Neural cell (in vitro differentiated cells): ENCODE measurements around the gene FGF9. TPM values are rescaled to one million over a fixed set of nuclear protein-coding genes. Genes with fewer than 3 reads are reported as not detected.

ENCODE experiments used
- H2AFZ ChIP-seq: fragments of 200-600, 300-800 bp; sonication (generic), shearing (Covaris generic); 2 replicates; pipeline ENCODE4 v1.6.0; 2014; ENCODE audit warnings: low read depth, mild to moderate bottlenecking, antibody characterized with exemption, low read length, moderate library complexity
- H3F3A ChIP-seq: fragments of 200-600 bp; shearing (Covaris generic); 2 replicates; pipeline ENCODE4 v1.6.1; 2016; ENCODE audit warnings: mild to moderate bottlenecking, moderate library complexity, mixed read lengths, antibody characterized with exemption, low read length; ENCODE audit not compliant: insufficient read depth, poor library complexity, severe bottlenecking
- H3K27ac ChIP-seq: fragments of 200-600, 300-800 bp; sonication (generic), shearing (Covaris generic); 2 replicates; pipeline ENCODE4 v1.5.1; 2014; ENCODE audit warnings: mild to moderate bottlenecking, low read length, moderate library complexity
- H3K27me3 ChIP-seq: fragments of 300-800, 200-600 bp; sonication (generic), shearing (Covaris generic); 2 replicates; pipeline ENCODE4 v1.6.0; 2014; ENCODE audit warnings: mild to moderate bottlenecking, low read depth, low read length, moderate library complexity; ENCODE audit not compliant: insufficient read depth
- H3K36me3 ChIP-seq: fragments of 300-800, 200-600 bp; sonication (generic), shearing (Covaris generic); 2 replicates; pipeline ENCODE4 v1.5.1; 2014; ENCODE audit warnings: mild to moderate bottlenecking, antibody characterized with exemption, low read length, moderate library complexity; ENCODE audit not compliant: insufficient read depth
- H3K4me2 ChIP-seq: fragments of 300-800, 200-600 bp; sonication (generic), shearing (Covaris generic); 2 replicates; pipeline ENCODE4 v1.6.0; 2014; ENCODE audit warnings: mild to moderate bottlenecking, low read length
- H3K4me3 ChIP-seq: fragments of 300-800, 200-600 bp; sonication (generic), shearing (Covaris generic); 2 replicates; pipeline ENCODE4 v1.5.1; 2014; ENCODE audit warnings: mild to moderate bottlenecking, low read length, moderate library complexity
- H3K79me2 ChIP-seq: fragments of 200-600 bp; shearing (Covaris generic); replicated peaks from 2 replicates; pipeline ENCODE4 v1.6.0; 2014; ENCODE audit warnings: mild to moderate bottlenecking, low read length, moderate library complexity; ENCODE audit not compliant: insufficient read depth
- H3K9ac ChIP-seq: fragments of 300-800, 200-600 bp; sonication (generic), shearing (Covaris generic); 2 replicates; pipeline ENCODE4 v1.6.1; 2016; ENCODE audit warnings: mild to moderate bottlenecking, low read length, mixed read lengths
- H3K9me2 ChIP-seq: fragments of 200-600 bp; shearing (Covaris generic); 2 replicates; pipeline ENCODE4 v1.6.1; 2016; ENCODE audit warnings: mild to moderate bottlenecking, low read length, mixed read lengths; ENCODE audit not compliant: insufficient read depth
- H3K9me3 ChIP-seq: fragments of 200-600, 300-800 bp; sonication (generic), shearing (Covaris generic); 2 replicates; pipeline ENCODE4 v1.6.1; 2016; ENCODE audit warnings: mild to moderate bottlenecking, mixed run types, low read length, moderate library complexity, mixed read lengths
- H4K20me1 ChIP-seq: fragments of 200-600 bp; shearing (Covaris generic); 2 replicates; pipeline ENCODE4 v1.6.1; 2016; ENCODE audit warnings: mild to moderate bottlenecking, mixed run types; ENCODE audit not compliant: insufficient read depth
- CTCF ChIP-seq: fragments of 450-650 bp; IDR thresholded peaks from 2 replicates; pipeline ENCODE4 v1.5.1; 2014; ENCODE audit warnings: antibody characterized with exemption, mild to moderate bottlenecking, moderate library complexity; ENCODE audit not compliant: poor library complexity, severe bottlenecking
- EP300 ChIP-seq: fragments of 450-650 bp; conservative IDR thresholded peaks from 2 replicates; pipeline ENCODE4 v1.6.1; 2014; ENCODE audit warnings: antibody characterized with exemption, mild to moderate bottlenecking, moderate library complexity; ENCODE audit not compliant: poor library complexity, severe bottlenecking
- EZH2 ChIP-seq: fragments of 200-600, 300-800 bp; shearing (Covaris generic), sonication (generic); IDR thresholded peaks from 2 replicates; pipeline ENCODE4 v1.6.1; 2014; ENCODE audit warnings: antibody characterized with exemption, low read length, borderline replicate concordance, mild to moderate bottlenecking; ENCODE audit not compliant: insufficient read depth, poor library complexity, severe bottlenecking
- MXI1 ChIP-seq: fragments of 450-650 bp; conservative IDR thresholded peaks from 2 replicates; pipeline ENCODE4 v1.6.1; 2014; ENCODE audit warnings: antibody characterized with exemption, mild to moderate bottlenecking; ENCODE audit not compliant: poor library complexity, severe bottlenecking
- POLR2AphosphoS5 ChIP-seq: IDR thresholded peaks from 2 replicates; pipeline ENCODE4 v1.6.1; 2012
- RAD21 ChIP-seq: fragments of 450-650 bp; conservative IDR thresholded peaks from 2 replicates; pipeline ENCODE4 v1.6.1; 2014; ENCODE audit warnings: antibody characterized with exemption, mild to moderate bottlenecking, moderate library complexity
- REST ChIP-seq: IDR thresholded peaks from 2 replicates; pipeline ENCODE4 v1.6.1; 2012; ENCODE audit warnings: borderline replicate concordance
- SMC3 ChIP-seq: fragments of 450-650 bp; conservative IDR thresholded peaks from 2 replicates; pipeline ENCODE4 v1.6.1; 2014; ENCODE audit warnings: antibody characterized with exemption, mild to moderate bottlenecking, moderate library complexity; ENCODE audit not compliant: poor library complexity
- TAF1 ChIP-seq: IDR thresholded peaks from 2 replicates; pipeline ENCODE4 v1.6.1; 2012; ENCODE audit warnings: low read depth
- polyA plus RNA-seq: library from polyadenylated mRNA; depleted of rRNA; stranded (reverse); fragments of >200 nt; gene quantifications from 2 replicates; pipeline ENCODE4 v1.2.3, GENCODE V29; 2014

The FGF9 gene
- polyA plus RNA-seq, 1 donor from 2014 or later, result 29.4 TPM

DNA sequence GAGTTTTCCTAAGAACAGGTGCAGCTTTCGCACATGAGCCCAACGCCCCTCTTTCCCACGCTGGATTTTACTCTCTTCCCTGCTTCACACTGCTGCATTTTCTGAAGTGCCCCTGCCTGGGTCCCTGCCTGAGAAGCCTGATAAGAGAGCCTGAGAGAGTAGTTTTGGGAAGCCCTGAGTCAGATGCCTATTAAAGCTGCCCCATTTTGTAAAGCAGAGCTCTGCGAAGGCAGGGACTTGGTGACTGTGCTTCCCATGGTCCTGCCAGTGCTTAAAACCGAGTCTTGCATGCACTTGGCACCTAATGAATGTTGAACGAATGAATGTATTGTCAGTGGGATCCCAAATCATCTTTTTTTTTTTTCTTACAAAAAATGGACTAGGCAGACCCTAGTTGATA is 18.2 kb downstream of the FGF9 start:
- H3K9me3 ChIP-seq, result no peaks in the 10 kb centered on the region
- TF ChIP-seq RAD21, result no peak
- TF ChIP-seq MXI1, result no peak
- TF ChIP-seq POLR2AphosphoS5, result no peak
- no peak for TF ChIP-seq REST
- TF ChIP-seq EZH2, result no peak
- no peak for TF ChIP-seq CTCF
- TF ChIP-seq EP300, result no peak
- no peak for TF ChIP-seq SMC3
- TF ChIP-seq TAF1, result no peak
- no peaks in the 10 kb centered on the region for H3K27me3 ChIP-seq
- no peak overlapping the region for H2AFZ ChIP-seq
- H3K4me2 ChIP-seq, result no peak overlapping the region
- H3K79me2 ChIP-seq, result no peaks in the 10 kb centered on the region
- H3K9me2 ChIP-seq, result no peaks in the 10 kb centered on the region
- no peak overlapping the region for H3K27ac ChIP-seq
- no peaks in the 10 kb centered on the region for H3F3A ChIP-seq
- H3K36me3 ChIP-seq, result peaks cover 7% of the 10 kb centered on the region
- H3K9ac ChIP-seq, result no peak overlapping the region
- H4K20me1 ChIP-seq, result no peaks in the 10 kb centered on the region
- no peak overlapping the region for H3K4me3 ChIP-seq

DNA sequence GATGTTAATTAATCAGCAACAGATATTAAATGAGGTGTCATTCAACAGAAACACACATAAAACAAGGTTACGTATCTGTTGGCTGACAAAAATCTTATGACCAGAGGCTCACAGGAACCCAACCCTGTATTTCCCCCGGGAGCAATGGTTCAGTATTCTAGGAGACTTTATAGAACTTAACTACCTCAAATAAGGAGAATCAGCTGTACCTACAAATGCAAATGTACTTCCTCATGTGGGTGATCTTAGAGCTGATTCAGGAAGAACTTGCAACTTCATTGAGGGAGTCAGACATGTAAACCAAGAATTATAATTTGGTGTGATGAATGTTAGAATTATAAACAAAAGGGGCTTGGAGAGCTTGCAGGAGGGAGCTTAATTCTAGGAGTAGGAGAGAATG is 20.1 kb downstream of the FGF9 start:
- H2AFZ ChIP-seq, result no peak overlapping the region
- TF ChIP-seq EP300 (no peak), EZH2 (no peak), TAF1 (no peak), CTCF (no peak), MXI1 (no peak), REST (no peak)
- H3K79me2 ChIP-seq, result no peaks in the 10 kb centered on the region
- H3K27ac ChIP-seq, result no peak overlapping the region
- H3K27me3 ChIP-seq, result no peaks in the 10 kb centered on the region
- no peak overlapping the region for H3K9ac ChIP-seq
- H3K9me2 ChIP-seq, result no peaks in the 10 kb centered on the region
- peaks cover 10% of the 10 kb centered on the region for H3K36me3 ChIP-seq
- H3K4me2 ChIP-seq, result no peak overlapping the region
- no peaks in the 10 kb centered on the region for H3K9me3 ChIP-seq
- no peak overlapping the region for H3K4me3 ChIP-seq
- no peaks in the 10 kb centered on the region for H3F3A ChIP-seq
- no peaks in the 10 kb centered on the region for H4K20me1 ChIP-seq
